Measurements from ENCODE around the gene SNX25.
"Not testable (repeated sequence)": the region's sequence is repeated elsewhere in the genome, so short reads cannot be mapped to it uniquely, and the experiment has no call there.

SNX25 gene

DNA sequence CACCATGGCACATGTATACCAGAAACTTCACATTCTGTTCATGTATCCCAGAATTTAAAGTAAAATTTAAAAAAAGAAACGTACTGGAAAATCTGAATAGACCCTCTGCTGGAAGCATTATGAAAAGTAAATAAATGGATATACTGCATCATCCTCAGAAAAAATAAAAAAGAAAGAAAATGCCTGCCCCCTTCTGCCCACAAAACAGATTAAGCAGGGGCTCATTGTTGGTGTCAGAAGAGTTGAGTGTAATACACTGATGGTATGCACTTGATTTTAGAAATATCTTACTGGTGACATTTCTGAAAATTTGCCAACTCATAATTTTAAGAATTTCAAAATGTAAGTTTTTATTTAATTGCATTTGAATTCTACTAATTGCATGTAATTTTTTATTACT lies 108.5 kb downstream of the SNX25 start:
- Histone ChIP-seq H3K9me3 (ENCODE audit: low read length) (peaks cover 2% of the 10 kb centered on the region), H3K36me3 (ENCODE audit: insufficient read depth, low read length) (peaks cover 12% of the 10 kb centered on the region), H3K4me3 (ENCODE audit: low read length) (no peak overlapping the region), H3K4me1 (ENCODE audit: insufficient read depth, low read length) (peaks cover 7% of the 10 kb centered on the region), H2AFZ (ENCODE audit: low read depth, low read length) (no peak overlapping the region), H3K27me3 (ENCODE audit: insufficient read depth, low read length) (no peaks in the 10 kb centered on the region)

DNA sequence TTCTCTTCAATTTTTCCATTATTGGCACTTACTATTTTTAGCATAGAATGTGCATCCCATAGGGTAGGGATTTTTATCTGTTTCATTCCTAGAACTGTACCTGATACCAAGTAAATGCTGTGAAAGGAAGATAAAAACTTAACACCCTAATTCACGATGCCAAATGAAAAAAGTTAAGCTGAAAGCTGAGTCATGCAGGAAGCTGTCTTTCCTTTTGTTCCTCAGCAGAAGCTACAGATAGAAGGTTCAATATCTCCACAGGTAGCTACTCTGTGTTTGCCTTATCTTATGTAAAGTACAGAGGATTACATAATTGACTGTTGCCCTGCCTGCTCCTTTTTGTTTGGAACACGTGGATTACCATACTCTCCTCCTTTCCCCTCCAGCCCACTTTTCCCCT lies 109.3 kb downstream of the SNX25 start:
- Histone ChIP-seq H3K36me3 (ENCODE audit: insufficient read depth, low read length) (peaks cover 11% of the 10 kb centered on the region), H3K4me1 (ENCODE audit: insufficient read depth, low read length) (peaks cover 7% of the 10 kb centered on the region), H2AFZ (ENCODE audit: low read depth, low read length) (no peak overlapping the region), H3K9me3 (ENCODE audit: low read length) (peaks cover 3% of the 10 kb centered on the region), H3K4me3 (ENCODE audit: low read length) (no peak overlapping the region), H3K27me3 (ENCODE audit: insufficient read depth, low read length) (no peaks in the 10 kb centered on the region)

DNA sequence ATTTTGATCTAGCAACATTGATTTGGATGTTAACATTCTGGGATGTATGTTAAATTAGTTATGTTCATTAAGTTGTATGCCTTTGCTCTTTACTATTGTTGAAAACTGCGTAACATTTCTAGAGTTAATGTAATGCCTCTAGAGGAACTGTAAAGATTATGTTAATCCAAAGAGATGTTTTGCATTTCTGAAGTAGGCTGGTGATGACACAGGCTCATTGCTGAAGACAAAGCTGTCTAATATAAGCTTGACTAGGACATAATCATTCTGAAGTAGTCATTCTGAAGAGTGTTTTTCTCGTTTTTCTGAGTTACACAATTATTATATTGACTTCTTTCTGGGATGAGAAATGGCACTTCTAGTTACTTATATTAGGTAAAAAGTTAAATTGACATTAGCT lies 113.4 kb downstream of the SNX25 start:
- peaks cover 6% of the 10 kb centered on the region for H3K9me3 ChIP-seq (ENCODE audit: low read length)
- no peak overlapping the region for H3K4me3 ChIP-seq (ENCODE audit: low read length)
- peaks cover 7% of the 10 kb centered on the region for H3K4me1 ChIP-seq (ENCODE audit: insufficient read depth, low read length)
- H3K36me3 ChIP-seq (ENCODE audit: insufficient read depth, low read length), result peaks cover 11% of the 10 kb centered on the region
- no peaks in the 10 kb centered on the region for H3K27me3 ChIP-seq (ENCODE audit: insufficient read depth, low read length)
- no peak overlapping the region for H2AFZ ChIP-seq (ENCODE audit: low read depth, low read length)

DNA sequence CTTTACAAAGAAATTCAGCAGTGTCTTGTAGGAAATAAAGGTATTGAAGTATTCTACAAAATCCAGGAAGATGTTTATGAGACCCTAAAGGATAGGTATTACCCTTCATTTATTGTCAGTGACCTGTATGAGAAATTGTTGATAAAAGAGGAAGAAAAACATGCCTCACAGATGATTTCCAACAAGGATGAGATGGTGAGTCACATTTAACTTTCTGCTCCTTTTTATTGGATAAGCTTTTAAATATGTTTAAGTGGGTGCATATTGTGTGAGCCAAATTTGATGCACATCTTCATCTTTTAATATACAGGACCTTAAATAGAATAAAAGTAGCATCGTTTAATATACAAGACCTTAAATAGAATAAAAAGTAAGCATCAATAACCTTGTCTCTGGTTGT lies 114.2 kb downstream of the SNX25 start:
- no peak overlapping the region for H3K4me3 ChIP-seq (ENCODE audit: low read length)
- H3K36me3 ChIP-seq (ENCODE audit: insufficient read depth, low read length), result peaks cover 11% of the 10 kb centered on the region
- H2AFZ ChIP-seq (ENCODE audit: low read depth, low read length), result no peak overlapping the region
- peaks cover 2% of the 10 kb centered on the region for H3K4me1 ChIP-seq (ENCODE audit: insufficient read depth, low read length)
- H3K27me3 ChIP-seq (ENCODE audit: insufficient read depth, low read length), result no peaks in the 10 kb centered on the region
- peaks cover 7% of the 10 kb centered on the region for H3K9me3 ChIP-seq (ENCODE audit: low read length)

DNA sequence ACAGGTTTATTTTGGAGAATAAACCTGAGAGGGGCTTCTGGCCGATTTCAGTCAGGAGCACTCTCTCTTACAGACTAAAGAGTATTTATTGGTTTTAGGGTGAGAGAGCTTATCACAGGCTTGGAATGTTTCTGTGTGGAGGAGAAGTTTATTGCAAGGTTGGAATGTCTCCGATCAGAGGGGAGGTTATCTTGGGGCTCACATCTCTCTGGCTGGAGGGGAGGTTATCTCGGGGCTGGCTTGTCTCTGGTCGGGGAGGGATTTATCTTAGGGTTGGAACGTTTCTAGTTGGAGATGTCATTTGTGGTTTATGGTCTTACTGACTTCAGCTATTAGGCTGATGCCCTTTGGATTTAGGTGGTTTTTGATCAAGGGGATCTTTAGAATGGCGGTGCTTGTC lies 115.0 kb downstream of the SNX25 start:
- peaks cover 11% of the 10 kb centered on the region for H3K36me3 ChIP-seq (ENCODE audit: insufficient read depth, low read length)
- H2AFZ ChIP-seq (ENCODE audit: low read depth, low read length), result not testable (repeated sequence)

DNA sequence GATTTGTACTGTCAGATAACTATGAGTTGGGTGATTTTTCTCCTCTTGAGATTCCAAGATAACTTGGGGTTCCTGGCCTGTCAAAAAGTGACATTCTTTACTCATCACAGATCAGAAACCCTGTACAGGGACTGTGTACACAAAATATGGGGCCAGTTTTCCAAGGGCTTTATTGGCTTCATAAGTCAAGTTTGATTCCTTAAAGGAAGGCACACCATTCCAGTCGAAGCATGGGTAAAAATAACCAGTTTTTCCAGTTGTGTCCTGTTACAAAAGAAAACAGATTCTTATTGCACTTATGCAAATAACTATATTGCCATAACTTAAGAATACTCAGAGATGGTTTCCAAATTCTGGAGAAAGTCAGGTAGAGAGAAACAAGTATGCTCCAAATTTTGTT lies 116.3 kb downstream of the SNX25 start:
- Histone ChIP-seq H3K9me3 (ENCODE audit: low read length) (peaks cover 16% of the 10 kb centered on the region), H3K36me3 (ENCODE audit: insufficient read depth, low read length) (peaks cover 11% of the 10 kb centered on the region)
- H3K4me1 ChIP-seq (ENCODE audit: insufficient read depth, low read length); H2AFZ ChIP-seq (ENCODE audit: low read depth, low read length); H3K4me3 ChIP-seq (ENCODE audit: low read length); H3K27me3 ChIP-seq (ENCODE audit: insufficient read depth, low read length): not testable (repeated sequence)

More for the DNA sequence above, 115.0 kb downstream of the SNX25 start:
- not testable (repeated sequence) for H3K4me1 ChIP-seq (ENCODE audit: insufficient read depth, low read length); H3K27me3 ChIP-seq (ENCODE audit: insufficient read depth, low read length); H3K4me3 ChIP-seq (ENCODE audit: low read length)
- peaks cover 11% of the 10 kb centered on the region for H3K9me3 ChIP-seq (ENCODE audit: low read length)

DNA sequence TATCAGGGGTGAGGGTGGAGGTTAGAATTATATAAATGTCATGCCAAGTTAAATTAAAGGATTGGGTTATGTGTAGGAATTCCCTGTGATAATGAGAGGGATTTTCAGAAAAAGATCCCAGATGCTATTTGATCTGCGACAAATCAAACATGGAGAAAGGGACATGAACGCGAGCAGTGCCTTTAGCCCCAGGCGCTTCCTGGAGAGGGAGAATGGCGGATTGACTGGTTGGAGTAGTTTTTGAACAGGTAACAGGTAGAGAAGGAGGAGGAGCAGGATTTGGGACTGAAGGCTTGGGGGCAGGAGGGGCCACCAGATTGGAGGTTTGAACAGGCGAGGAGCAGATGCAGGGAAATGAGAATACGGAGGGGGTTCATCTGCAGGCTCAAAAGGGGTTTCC lies 119.2 kb downstream of the SNX25 start:
- Histone ChIP-seq H3K4me1 (ENCODE audit: insufficient read depth, low read length) (peaks cover 15% of the 10 kb centered on the region), H3K36me3 (ENCODE audit: insufficient read depth, low read length) (peaks cover 6% of the 10 kb centered on the region), H2AFZ (ENCODE audit: low read depth, low read length) (no peak overlapping the region), H3K9me3 (ENCODE audit: low read length) (peaks cover 16% of the 10 kb centered on the region), H3K4me3 (ENCODE audit: low read length) (no peak overlapping the region), H3K27me3 (ENCODE audit: insufficient read depth, low read length) (no peaks in the 10 kb centered on the region)

DNA sequence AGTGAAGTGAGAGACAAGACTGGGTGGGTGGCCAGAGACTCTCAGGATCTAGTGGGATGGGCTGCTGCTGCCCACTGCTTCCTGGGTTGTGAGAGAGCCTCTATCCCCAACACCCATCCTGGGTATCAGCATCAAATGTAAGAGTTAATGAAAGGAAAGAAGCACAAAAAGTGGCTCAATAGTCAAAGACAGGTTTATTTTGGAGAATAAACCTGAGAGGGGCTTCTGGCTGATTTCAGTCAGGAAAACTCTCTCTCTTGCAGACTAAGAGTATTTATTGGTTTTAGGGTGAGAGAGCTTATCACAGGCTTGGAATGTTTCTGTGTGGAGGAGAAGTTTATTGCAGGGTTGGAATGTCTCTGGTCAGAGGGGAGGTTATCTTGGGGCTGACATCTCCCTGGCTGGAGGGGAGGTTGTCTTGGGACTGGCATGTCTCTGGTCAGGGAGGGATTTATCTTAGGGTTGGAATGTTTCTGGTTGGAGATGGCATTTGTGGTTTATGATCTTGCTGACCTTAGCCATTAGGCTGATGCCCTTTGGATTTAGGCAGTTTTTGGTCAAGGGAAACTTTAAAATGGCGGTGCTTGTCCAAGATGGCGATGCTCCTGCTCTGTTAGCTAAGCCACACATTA lies 120.6 kb downstream of the SNX25 start:
- not testable (repeated sequence) for H2AFZ ChIP-seq (ENCODE audit: low read depth, low read length); H3K27me3 ChIP-seq (ENCODE audit: insufficient read depth, low read length); H3K36me3 ChIP-seq (ENCODE audit: insufficient read depth, low read length); H3K4me3 ChIP-seq (ENCODE audit: low read length)
- peaks cover 12% of the 10 kb centered on the region for H3K9me3 ChIP-seq (ENCODE audit: low read length)
- H3K4me1 ChIP-seq (ENCODE audit: insufficient read depth, low read length), result peaks cover 15% of the 10 kb centered on the region

DNA sequence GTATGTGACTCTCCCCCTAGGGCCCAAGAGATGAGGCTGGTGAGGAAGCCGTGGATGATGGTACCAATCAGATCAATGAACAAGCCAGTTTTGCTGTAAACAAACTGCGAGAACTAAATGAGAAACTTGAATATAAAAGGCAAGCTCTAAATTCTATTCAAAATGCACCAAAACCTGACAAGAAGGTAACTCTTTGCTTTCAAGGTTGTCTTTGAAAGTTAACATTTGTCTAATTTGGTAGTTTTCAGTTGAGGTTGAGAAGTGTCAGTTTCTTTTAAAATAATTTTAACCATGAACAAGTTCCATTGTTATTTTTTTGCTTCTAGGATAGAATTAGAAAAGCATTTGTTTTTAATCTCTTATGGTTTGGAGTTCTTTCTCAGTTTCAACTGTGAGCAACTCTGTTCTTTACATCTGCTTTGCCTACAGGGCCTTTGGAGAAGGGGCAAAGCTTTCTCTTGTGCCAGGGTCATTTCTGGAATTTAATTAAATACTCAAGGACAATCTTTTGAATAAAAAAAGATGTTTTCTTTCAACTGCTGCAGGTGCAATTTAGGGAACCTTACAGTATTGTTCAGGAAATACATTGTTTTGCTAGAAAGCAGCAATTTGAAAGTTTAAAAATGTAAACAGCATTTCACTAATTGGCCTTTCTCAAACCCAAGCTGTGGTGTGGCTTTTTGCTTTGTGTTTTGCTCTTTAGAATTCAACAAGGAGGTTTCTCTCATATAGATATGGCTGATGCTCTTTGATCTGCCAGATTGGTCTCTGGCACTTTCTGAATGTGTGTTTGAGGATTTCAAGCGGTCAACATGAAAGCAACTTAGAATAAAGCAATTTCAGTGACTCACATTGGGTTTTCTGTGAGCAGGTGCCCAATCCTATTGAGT lies 123.4 kb downstream of the SNX25 start:
- Histone ChIP-seq H3K4me1 (ENCODE audit: insufficient read depth, low read length) (peaks cover 15% of the 10 kb centered on the region), H2AFZ (ENCODE audit: low read depth, low read length) (peak overlapping the region; percentile 5), H3K27me3 (ENCODE audit: insufficient read depth, low read length) (no peaks in the 10 kb centered on the region), H3K4me3 (ENCODE audit: low read length) (no peak overlapping the region), H3K9me3 (ENCODE audit: low read length) (peaks cover 12% of the 10 kb centered on the region), H3K36me3 (ENCODE audit: insufficient read depth, low read length) (no peaks in the 10 kb centered on the region)

DNA sequence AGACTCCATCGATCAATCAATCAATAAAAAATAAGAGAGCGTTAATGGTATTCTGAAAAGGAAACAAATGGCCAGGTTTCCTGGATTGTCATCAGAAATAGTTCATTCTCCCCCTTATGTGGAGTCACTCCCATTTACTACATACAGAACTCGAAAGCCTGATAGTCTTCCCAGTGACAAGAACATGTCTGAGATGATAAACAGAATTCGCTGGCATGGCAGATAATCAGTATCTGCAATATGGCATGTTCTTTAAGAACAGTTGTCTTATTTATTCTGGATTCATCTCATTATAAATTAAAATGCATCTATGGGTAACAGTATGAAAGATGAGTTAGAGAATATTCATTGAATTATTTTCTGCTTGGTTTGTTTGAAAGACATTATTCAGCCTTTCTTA lies 124.9 kb downstream of the SNX25 start:
- no peak overlapping the region for H2AFZ ChIP-seq (ENCODE audit: low read depth, low read length)
- H3K4me1 ChIP-seq (ENCODE audit: insufficient read depth, low read length), result peaks cover 15% of the 10 kb centered on the region

DNA sequence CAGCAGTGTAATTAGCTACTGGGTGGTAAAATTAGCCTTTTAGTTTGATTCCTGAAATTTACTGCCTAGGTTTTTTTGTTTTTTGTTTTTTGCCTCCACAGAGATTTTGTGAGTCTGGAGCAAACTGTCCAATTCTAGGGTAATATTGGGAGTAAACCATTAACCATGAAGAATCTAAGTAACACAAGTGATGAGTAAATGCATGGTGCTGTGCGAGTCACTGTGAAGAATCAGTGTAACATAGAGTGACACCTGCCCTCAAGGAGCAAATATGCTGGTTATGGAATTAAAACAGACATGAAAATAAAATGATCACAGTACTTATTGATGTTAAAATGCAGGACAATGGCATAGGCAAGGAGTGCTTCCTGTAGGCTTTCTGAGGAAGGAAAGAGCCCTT lies 126.2 kb downstream of the SNX25 start:
- Histone ChIP-seq H3K4me3 (ENCODE audit: low read length) (no peak overlapping the region), H2AFZ (ENCODE audit: low read depth, low read length) (no peak overlapping the region), H3K36me3 (ENCODE audit: insufficient read depth, low read length) (peaks cover 2% of the 10 kb centered on the region), H3K4me1 (ENCODE audit: insufficient read depth, low read length) (peaks cover 15% of the 10 kb centered on the region), H3K27me3 (ENCODE audit: insufficient read depth, low read length) (no peaks in the 10 kb centered on the region), H3K9me3 (ENCODE audit: low read length) (peaks cover 1% of the 10 kb centered on the region)

More for the DNA sequence above, 124.9 kb downstream of the SNX25 start:
- Histone ChIP-seq H3K9me3 (ENCODE audit: low read length) (peaks cover 8% of the 10 kb centered on the region), H3K4me3 (ENCODE audit: low read length) (no peak overlapping the region), H3K27me3 (ENCODE audit: insufficient read depth, low read length) (no peaks in the 10 kb centered on the region), H3K36me3 (ENCODE audit: insufficient read depth, low read length) (no peaks in the 10 kb centered on the region)

DNA sequence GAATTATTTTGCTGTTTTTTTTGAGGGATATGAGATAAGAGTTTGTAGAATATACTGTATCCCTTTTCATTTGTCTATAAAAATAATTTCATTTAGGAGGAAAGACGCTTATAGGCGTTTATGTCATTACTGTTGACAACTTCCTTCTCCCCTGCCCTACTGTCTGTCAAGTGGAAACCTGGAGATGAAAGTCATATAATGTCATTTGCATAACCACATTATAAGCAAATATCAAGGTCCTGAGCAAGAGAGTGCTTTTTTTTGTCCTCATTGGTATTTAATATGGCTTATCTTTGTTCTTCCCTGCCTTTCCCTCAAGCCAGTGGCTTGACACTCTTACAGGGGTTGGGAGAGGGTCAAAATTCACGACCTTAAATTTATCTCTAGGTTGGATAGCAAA lies 130.5 kb downstream of the SNX25 start:
- peaks cover 1% of the 10 kb centered on the region for H3K9me3 ChIP-seq (ENCODE audit: low read length)
- no peak overlapping the region for H3K4me3 ChIP-seq (ENCODE audit: low read length)
- no peaks in the 10 kb centered on the region for H3K27me3 ChIP-seq (ENCODE audit: insufficient read depth, low read length)
- no peak overlapping the region for H2AFZ ChIP-seq (ENCODE audit: low read depth, low read length)
- peaks cover 15% of the 10 kb centered on the region for H3K36me3 ChIP-seq (ENCODE audit: insufficient read depth, low read length)
- H3K4me1 ChIP-seq (ENCODE audit: insufficient read depth, low read length), result no peaks in the 10 kb centered on the region

DNA sequence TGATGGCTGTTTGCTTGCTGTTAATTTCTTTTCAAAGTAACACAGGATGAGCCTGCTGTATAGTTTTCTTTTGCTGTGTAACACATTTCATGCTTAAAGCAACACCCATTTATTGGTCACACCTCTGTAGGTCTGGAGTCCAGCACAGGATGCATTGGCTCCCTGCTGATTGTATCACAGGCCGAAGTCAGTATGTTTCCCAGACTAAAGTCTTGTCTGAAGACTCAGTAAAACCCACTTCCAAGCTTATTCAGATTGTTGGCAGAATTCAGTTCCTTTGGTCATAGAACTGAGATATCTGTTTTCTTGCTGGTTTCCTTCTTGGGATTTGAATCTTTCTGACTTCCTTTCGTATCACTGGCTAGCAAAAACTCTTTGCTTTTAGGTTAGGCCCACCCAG lies 132.0 kb downstream of the SNX25 start:
- no peaks in the 10 kb centered on the region for H3K27me3 ChIP-seq (ENCODE audit: insufficient read depth, low read length)
- H3K4me3 ChIP-seq (ENCODE audit: low read length), result no peak overlapping the region
- no peaks in the 10 kb centered on the region for H3K4me1 ChIP-seq (ENCODE audit: insufficient read depth, low read length)
- peaks cover 15% of the 10 kb centered on the region for H3K36me3 ChIP-seq (ENCODE audit: insufficient read depth, low read length)
- H3K9me3 ChIP-seq (ENCODE audit: low read length), result peaks cover 1% of the 10 kb centered on the region
- no peak overlapping the region for H2AFZ ChIP-seq (ENCODE audit: low read depth, low read length)
